Activated gamma-delta T cell (primary cell): ENCODE results near the gene AIG1.
"Not testable (repeated sequence)": the region's sequence is repeated elsewhere in the genome, so short reads cannot be mapped to it uniquely, and the experiment has no call there.

Experiments
- DNase-seq: peaks from one replicate; lab custom pipeline; 2025; lab: John Stamatoyannopoulos, UW

The AIG1 gene

DNA sequence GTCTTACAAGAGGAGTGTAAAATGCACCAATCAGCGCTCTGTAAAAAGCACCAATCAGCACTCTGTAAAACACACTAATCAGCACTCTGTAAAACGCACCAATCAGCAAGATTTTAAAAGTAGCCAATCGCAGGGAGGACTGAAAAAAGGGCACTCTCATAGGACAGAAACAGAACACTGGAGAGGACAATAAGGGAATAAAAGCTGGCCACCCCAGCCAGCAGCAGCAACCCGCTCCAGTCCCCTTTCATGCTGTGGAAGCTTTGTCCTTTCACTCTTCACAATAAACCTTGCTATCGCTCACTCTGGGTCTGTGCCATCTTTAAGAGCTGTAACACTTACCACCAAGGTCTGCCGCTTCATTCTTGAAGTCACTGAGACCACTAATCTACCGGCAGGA, 1.7 kb upstream of the AIG1 start:
- no peak for DNase-seq

DNA sequence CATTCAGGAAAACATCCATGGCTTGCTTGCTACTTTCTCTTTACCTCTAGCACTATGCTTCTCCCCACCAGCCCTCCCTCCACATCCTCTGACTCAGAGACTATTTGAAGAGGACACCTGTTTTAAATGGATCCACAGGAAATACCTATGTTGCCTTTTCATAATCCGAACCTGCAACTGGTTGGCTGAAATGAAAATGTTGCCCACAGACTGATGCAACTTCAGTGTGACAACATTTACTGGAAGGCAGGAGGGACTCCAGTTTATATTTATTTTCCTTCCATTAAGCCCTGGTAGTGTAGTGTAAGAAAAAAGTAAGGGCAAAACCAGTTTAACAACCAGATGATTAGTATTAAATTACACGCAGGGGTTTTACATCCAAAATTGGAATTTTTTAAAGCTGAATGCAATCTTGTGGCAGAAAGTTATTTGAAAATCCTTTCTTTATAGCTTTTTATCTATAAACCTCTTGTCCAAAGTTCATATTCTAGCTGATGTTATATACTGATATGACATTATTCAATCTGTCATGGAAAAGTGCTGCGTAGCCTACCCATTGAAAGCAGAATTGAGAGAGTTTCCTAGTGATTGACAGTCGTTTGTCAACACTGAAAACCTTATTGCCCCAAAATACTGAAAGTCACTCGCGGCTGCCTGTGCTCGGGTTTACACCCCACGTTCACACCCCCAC, 881 bp upstream of the AIG1 start:
- no peak for DNase-seq

DNA sequence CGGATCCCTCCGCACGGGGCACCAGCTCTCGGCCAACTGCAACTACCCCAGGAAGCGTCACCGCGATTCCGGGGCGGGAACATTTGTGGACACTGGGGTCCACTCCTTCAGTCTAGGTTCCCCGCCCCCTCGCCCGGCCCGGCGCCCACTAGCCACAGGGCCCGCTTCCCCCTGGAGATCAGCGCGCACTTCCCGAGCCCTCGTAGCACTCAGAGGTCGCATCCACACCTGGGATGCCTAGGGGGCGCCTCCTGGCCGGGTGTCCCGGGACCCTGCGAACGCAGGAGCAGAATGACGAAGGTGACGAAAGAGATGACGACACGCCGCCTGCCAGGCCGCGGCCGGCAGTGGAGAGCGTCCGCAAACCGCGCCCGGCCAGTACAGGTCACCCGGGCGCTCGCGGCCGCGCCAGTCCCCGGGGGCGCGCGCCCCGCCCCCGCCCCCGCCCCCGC, 309 bp upstream of the AIG1 start:
- DNase-seq = peak; percentile 59

- DNase-seq = no peak
Measured at GRCh38 chr6:143061597-143062385, 1.1 kb downstream of the AIG1 start.

GRCh38 chr6:143062551-143062950, 1.9 kb downstream of the AIG1 start:
- no peak for DNase-seq

GRCh38 chr6:143063631-143064030, 2.9 kb downstream of the AIG1 start:
- DNase-seq = no peak

DNA sequence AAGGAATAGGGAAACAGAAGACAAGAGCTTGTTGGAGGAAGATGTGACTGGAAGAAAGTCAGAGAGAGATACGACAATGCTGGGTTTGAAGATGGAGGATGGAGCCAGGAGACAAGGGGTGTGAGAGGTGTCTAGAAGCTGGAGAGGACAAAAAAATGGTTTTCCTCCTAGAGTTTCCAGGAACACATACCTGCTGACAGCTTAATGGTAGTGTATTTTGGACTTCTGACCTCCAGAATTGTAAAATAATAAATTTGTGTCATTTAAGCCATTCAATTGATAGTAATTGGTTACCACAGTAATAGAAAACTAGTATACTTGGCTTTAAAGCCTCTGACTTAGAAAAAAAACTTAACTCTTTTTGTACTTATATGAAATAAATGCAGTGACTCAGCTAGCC, 3.6 kb downstream of the AIG1 start:
- DNase-seq = no peak

GRCh38 chr6:143064951-143065683, 4.4 kb downstream of the AIG1 start:
- DNase-seq = no peak

- no peak for DNase-seq
Measured at GRCh38 chr6:143068001-143068400, 7.3 kb downstream of the AIG1 start.

DNA sequence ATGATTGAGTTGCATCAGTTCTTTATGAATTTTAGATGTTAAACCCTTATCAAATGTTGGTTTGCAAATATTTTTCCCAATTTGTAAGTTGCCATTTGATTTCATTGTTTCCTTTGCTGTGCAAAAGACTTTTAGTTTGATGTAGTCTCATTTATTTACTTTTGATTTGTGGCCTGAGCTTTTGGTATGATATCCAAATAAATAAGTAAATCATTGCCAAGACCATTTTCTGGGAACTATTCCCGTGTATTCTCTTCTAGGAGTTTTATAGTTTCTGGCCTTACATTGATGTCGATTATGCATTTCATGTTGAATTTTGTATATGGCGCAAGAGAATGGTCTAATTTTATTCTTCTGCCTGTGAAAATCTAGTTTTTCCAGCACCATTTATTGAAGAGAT, 13.4 kb downstream of the AIG1 start:
- DNase-seq = no peak

- no peak for DNase-seq
Measured at GRCh38 chr6:143074670-143075318, 14.1 kb downstream of the AIG1 start.

- no peak for DNase-seq
Measured at GRCh38 chr6:143078468-143079324, 18.0 kb downstream of the AIG1 start.

GRCh38 chr6:143079325-143079640, 18.6 kb downstream of the AIG1 start:
- no peak for DNase-seq

DNA sequence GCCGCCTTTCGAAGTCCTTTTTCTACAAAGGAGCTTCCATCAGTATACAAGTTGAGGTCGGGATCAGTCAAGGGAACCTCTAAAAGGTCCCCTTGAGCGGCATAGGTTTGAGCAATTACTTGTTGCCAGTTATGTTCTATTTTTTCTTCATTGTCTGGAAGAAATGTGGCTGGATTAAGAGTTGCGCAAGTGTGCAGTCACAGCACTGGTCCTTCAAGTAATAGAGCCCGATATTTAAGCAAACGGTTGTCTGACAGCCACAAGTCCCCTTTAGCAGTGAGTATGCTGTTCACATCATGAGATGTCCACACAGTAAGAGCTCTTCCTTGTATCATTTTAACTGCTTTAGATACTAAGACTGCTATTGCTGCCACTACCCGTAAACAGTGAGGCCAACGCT, 21.6 kb downstream of the AIG1 start:
- DNase-seq = not testable (repeated sequence)

DNA sequence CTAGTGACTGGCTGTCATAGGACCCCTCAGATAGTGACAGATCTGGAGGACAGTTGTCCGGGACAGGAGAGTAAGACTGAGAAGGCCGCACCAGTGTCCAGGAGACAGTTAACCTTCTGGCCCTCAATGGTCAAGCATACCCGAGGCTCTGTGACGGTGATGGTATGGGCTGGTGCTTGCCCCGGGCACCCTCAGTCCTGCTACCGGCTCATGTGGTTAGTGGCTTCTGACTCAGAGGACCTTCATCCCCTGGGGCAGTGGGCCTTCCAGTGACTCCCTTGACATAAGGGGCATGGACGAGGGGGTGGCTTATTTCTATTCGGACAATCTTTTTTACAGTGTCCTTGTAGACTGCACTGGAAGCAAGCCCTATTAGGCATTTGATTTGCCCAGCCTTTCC, 23.3 kb downstream of the AIG1 start:
- not testable (repeated sequence) for DNase-seq

- not testable (repeated sequence) for DNase-seq
Measured at GRCh38 chr6:143087335-143087734, 26.6 kb downstream of the AIG1 start.

DNA sequence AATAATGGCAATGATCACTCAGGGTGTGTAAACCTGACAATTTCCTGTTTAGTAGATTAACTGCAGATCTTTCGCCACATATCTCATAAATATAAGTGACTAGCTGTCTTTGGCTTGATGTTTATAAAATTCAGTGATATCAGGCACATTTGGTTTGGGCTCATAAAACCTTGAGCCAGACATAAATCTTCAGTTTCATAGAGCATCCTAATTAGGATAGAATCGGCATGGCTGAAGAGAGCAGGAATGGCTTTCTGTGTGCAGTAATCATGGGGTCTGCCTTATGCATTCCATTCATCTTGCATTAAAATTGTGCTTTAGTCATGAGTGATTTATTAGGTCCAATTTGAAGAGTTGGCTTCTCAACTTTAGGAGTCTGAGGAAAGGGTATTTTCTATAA, 27.2 kb downstream of the AIG1 start:
- DNase-seq = no peak

GRCh38 chr6:143090314-143091044, 29.8 kb downstream of the AIG1 start:
- DNase-seq = no peak

DNA sequence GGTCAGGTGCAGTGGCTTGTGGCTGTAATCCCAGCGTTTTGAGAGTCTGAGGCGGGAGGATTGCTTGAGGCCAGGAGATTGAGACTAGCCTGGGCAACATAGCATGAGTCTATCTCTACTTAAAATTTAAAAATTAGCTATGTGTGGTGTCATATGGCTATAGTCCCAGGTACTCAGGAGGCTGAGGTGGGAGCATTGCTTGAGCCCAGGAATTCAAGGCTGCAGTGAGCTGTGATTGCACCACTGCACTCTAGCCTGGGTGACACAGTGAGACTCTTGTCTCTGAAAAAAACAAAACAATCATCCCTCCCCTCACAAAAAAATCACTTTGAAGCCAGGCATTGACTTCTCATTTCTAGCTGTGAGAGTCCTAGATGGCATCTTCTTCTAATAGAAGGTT, 32.1 kb downstream of the AIG1 start:
- no peak for DNase-seq

- DNase-seq = no peak
Measured at GRCh38 chr6:143093290-143093689, 32.6 kb downstream of the AIG1 start.

- DNase-seq = no peak
Measured at GRCh38 chr6:143096403-143096802, 35.7 kb downstream of the AIG1 start.
